ENCODE results near the gene RPRD2. TPM values are rescaled to one million over a fixed set of nuclear protein-coding genes. Genes with fewer than 3 reads are reported as not detected.
"Not testable (repeated sequence)": the region's sequence is repeated elsewhere in the genome, so short reads cannot be mapped to it uniquely, and the experiment has no call there.

RPRD2 gene
- total RNA-seq, 2 donors from 2014 or later: 20.6 to 31.4 TPM

GRCh38 chr1:150388241-150388640, 24.3 kb downstream of the RPRD2 start:
- WGBS: 97% methylated on average over 5 of the region's 5 CpGs
- H3K4me1 ChIP-seq (replicated peaks): no peaks in the 10 kb centered on the region
- H3K36me3 ChIP-seq: no peaks in the 10 kb centered on the region
- DNase-seq (ENCODE audit: low spot score): no peak
- intact Hi-C loops (cut with DNase I): no loop called here
- no peaks in the 10 kb centered on the region for H3K9me3 ChIP-seq
- H3K27ac ChIP-seq: no peak overlapping the region
- H3K27me3 ChIP-seq (replicated peaks; ENCODE audit: insufficient read depth): no peaks in the 10 kb centered on the region
- TF ChIP-seq CTCF (IDR thresholded peaks at IDR 0.05) (no peak), POLR2A (IDR thresholded peaks at IDR 0.05) (no peak), POLR2AphosphoS5 (IDR thresholded peaks at IDR 0.05) (no peak)
- no peak overlapping the region for H3K4me3 ChIP-seq

GRCh38 chr1:150389650-150390049, 25.7 kb downstream of the RPRD2 start:
- 27% methylated on average over 4 of the region's 4 CpGs for WGBS
- H3K4me1 ChIP-seq (replicated peaks): no peaks in the 10 kb centered on the region
- no peak overlapping the region for H3K27ac ChIP-seq
- no peaks in the 10 kb centered on the region for H3K27me3 ChIP-seq (replicated peaks; ENCODE audit: insufficient read depth)
- H3K9me3 ChIP-seq: no peaks in the 10 kb centered on the region
- DNase-seq (ENCODE audit: low spot score): no peak
- intact Hi-C loops (cut with DNase I): no loop called here
- TF ChIP-seq CTCF (IDR thresholded peaks at IDR 0.05) (no peak), POLR2A (IDR thresholded peaks at IDR 0.05) (no peak)
- H3K4me3 ChIP-seq: no peak overlapping the region
- H3K36me3 ChIP-seq: no peaks in the 10 kb centered on the region

DNA sequence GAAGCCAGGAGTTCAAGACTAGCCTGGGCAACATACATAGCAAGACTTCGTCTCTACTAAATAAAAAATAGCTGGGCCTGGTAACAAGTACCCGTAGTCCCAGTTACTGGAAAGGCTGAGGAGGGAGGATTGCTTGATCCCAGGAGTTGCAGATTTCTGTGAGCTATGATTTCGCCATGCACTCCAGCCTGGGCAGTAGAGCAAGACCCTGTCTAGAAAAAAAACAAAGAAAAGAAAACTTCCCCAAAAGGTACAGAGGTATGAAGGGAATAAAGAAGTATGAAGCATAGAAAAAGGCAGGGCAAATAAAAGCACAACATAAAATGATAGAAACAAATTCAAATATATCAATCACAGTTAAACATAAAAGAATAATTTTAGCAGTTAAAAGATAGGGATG, 28.7 kb downstream of the RPRD2 start:
- Histone ChIP-seq H3K9me3 (no peaks in the 10 kb centered on the region), H3K27ac (no peak overlapping the region), H3K4me1 (replicated peaks) (no peaks in the 10 kb centered on the region), H3K36me3 (no peaks in the 10 kb centered on the region), H3K4me3 (no peak overlapping the region), H3K27me3 (replicated peaks; ENCODE audit: insufficient read depth) (no peaks in the 10 kb centered on the region)
- intact Hi-C loops (cut with DNase I): no loop called here
- WGBS: 96% methylated on average over 3 of the region's 3 CpGs
- TF ChIP-seq CTCF (IDR thresholded peaks at IDR 0.05) (no peak), POLR2AphosphoS5 (IDR thresholded peaks at IDR 0.05) (no peak), POLR2A (IDR thresholded peaks at IDR 0.05) (no peak)
- no peak for DNase-seq (ENCODE audit: low spot score)

- H3K4me3 ChIP-seq; H3K36me3 ChIP-seq; H3K27me3 ChIP-seq (replicated peaks; ENCODE audit: insufficient read depth); H3K9me3 ChIP-seq; DNase-seq (ENCODE audit: low spot score); H3K4me1 ChIP-seq (replicated peaks); intact Hi-C loops (cut with DNase I); H3K27ac ChIP-seq: not testable (repeated sequence)
- 95% methylated on average over 2 of the region's 2 CpGs for WGBS
Observed at GRCh38 chr1:150395115-150395514, 31.2 kb downstream of the RPRD2 start.

- H3K36me3 ChIP-seq: no peaks in the 10 kb centered on the region
- H3K27me3 ChIP-seq (replicated peaks; ENCODE audit: insufficient read depth): no peaks in the 10 kb centered on the region
- no peak for DNase-seq (ENCODE audit: low spot score)
- no peaks in the 10 kb centered on the region for H3K4me1 ChIP-seq (replicated peaks)
- H3K27ac ChIP-seq: no peak overlapping the region
- H3K9me3 ChIP-seq: no peaks in the 10 kb centered on the region
- WGBS: 97% methylated on average over 6 of the region's 6 CpGs
- TF ChIP-seq CTCF (IDR thresholded peaks at IDR 0.05) (no peak), POLR2AphosphoS5 (IDR thresholded peaks at IDR 0.05) (no peak), POLR2A (IDR thresholded peaks at IDR 0.05) (no peak)
- no peak overlapping the region for H3K4me3 ChIP-seq
- intact Hi-C loops (cut with DNase I): no loop called here
Observed at GRCh38 chr1:150397392-150398032, 33.6 kb downstream of the RPRD2 start.
